HepG2 (cell line): ENCODE measurements around the gene DNMBP. TPM values are rescaled to one million over a fixed set of nuclear protein-coding genes. Genes with fewer than 3 reads are reported as not detected.

Experiments
- FOXP1 ChIP-seq, 2 experiments: fragments of 450-650 bp in 1 of 2; IDR thresholded peaks; 2 replicates each; pipeline ENCODE4 v1.6.1; 2017 to 2018; ENCODE audit warnings: antibody characterized with exemption in 1 of 2
- GATA4 ChIP-seq: sonication (generic); IDR thresholded peaks from 2 replicates; pipeline ENCODE4 v1.6.1; 2016; ENCODE audit warnings: antibody characterized with exemption, low read depth, borderline replicate concordance
- KDM3A ChIP-seq: IDR thresholded peaks from 2 replicates; pipeline ENCODE4 v1.6.1; 2018; ENCODE audit warnings: low read depth, missing compliant biosample characterization
- MYC ChIP-seq: sonication (generic); formaldehyde crosslinking; IDR thresholded peaks from 2 replicates; pipeline ENCODE4 v1.9.0; 2021; ENCODE audit warnings: missing genetic modification reagents, borderline replicate concordance
- NRL ChIP-seq: sonication (generic); formaldehyde crosslinking; IDR thresholded peaks from 2 replicates; pipeline ENCODE4 v1.5.0; 2020; ENCODE audit warnings: missing genetic modification reagents, mild to moderate bottlenecking, moderate library complexity, borderline replicate concordance
- POLR2AphosphoS2 ChIP-seq: IDR thresholded peaks from 2 replicates; pipeline ENCODE4 v1.6.1; 2011; ENCODE audit warnings: low read depth, low read length, improper control_type of control experiment
- ZNF616 ChIP-seq: sonication (generic); formaldehyde crosslinking; IDR thresholded peaks from 2 replicates; pipeline ENCODE4 v1.5.0; 2020; ENCODE audit warnings: low read depth, mild to moderate bottlenecking, missing genetic modification reagents
- ZNF891 ChIP-seq: sonication (generic); formaldehyde crosslinking; IDR thresholded peaks from 2 replicates; pipeline ENCODE4 v1.5.0; 2020; ENCODE audit warnings: mild to moderate bottlenecking, missing genetic modification reagents
- polyA plus RNA-seq, 8 experiments: library from polyadenylated mRNA; depleted of rRNA in 3 of 8; stranded (reverse) in 7 of 8; unstranded in 1 of 8; fragments of >200 nt; fragmentation: Illumina TruSeq in 4 of 8; extraction: Trizol in 4 of 8; gene quantifications; 2 replicates each; pipeline versions ENCODE4 v1.2.1 to v1.2.3, GENCODE V29; 2011 to 2016; ENCODE audit warnings: low read depth in 4 of 8, missing spikeins in 1 of 8, mixed read lengths in 1 of 8; ENCODE audit not compliant: insufficient read depth in 1 of 8
- total RNA-seq, 5 experiments: library from RNA; depleted of rRNA; stranded (reverse); fragments of >200 nt; fragmentation: Illumina TruSeq; extraction: Trizol; gene quantifications; 2 replicates each; pipeline ENCODE4 v1.2.3, GENCODE V29; 2016; ENCODE audit warnings: low read depth in 1 of 5
- TF ChIP-seq, protein P1 (sequence below), 2 experiments: fragments of 450-650 bp in 1 of 2; sonication (generic) in 1 of 2; formaldehyde crosslinking in 1 of 2; IDR thresholded peaks; 2 replicates each; pipeline versions ENCODE4 v1.6.1 to v1.8.0; 2016 to 2022; ENCODE audit warnings: antibody characterized with exemption in 1 of 2, mild to moderate bottlenecking in 1 of 2, missing genetic modification reagents in 1 of 2
- TF ChIP-seq, protein P2 (sequence below): sonication (generic); IDR thresholded peaks from 2 replicates; pipeline ENCODE4 v1.6.1; 2016; ENCODE audit warnings: low read depth, borderline replicate concordance
- TF ChIP-seq, protein P3 (sequence below): IDR thresholded peaks from 2 replicates; pipeline ENCODE4 v1.6.1; 2016; ENCODE audit warnings: mild to moderate bottlenecking, missing biosample characterization, missing genetic modification reagents
- TF ChIP-seq, protein P4 (sequence below): sonication (generic); formaldehyde crosslinking; IDR thresholded peaks from 2 replicates; pipeline ENCODE4 v1.5.1; 2020; ENCODE audit warnings: mild to moderate bottlenecking, missing genetic modification reagents, moderate library complexity
- TF ChIP-seq, protein P5 (sequence below): sonication (generic); formaldehyde crosslinking; IDR thresholded peaks from 2 replicates; pipeline ENCODE4 v1.8.0; 2022; ENCODE audit warnings: missing genetic modification reagents, mild to moderate bottlenecking, inconsistent platforms, borderline replicate concordance

The DNMBP gene
- total and polyA plus RNA-seq, 2 of the 13 experiments (the other 11 are each of a cell fraction or from before 2014, with no cell fraction given) = 3.6 to 6.3 TPM

DNA sequence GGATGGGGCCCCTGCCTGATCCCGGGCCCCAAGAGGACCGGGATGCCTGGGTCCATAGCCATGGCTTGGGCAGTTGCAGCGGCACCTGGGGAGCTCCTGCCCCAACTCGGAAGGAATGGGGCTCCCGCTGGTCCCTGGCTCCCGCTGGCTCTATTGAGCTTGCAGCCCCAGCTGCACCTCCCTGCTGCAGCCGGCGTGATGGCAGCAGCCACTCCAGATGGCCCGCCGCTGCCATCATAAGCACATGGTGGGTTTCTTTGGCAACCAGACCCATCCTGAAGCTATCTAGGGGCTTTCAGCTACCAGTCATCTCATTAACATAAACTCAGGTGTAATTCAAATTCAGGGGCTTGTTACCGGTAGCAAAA is 11.1 kb upstream of the DNMBP start (continued):
- TF ChIP-seq, protein P1, sequence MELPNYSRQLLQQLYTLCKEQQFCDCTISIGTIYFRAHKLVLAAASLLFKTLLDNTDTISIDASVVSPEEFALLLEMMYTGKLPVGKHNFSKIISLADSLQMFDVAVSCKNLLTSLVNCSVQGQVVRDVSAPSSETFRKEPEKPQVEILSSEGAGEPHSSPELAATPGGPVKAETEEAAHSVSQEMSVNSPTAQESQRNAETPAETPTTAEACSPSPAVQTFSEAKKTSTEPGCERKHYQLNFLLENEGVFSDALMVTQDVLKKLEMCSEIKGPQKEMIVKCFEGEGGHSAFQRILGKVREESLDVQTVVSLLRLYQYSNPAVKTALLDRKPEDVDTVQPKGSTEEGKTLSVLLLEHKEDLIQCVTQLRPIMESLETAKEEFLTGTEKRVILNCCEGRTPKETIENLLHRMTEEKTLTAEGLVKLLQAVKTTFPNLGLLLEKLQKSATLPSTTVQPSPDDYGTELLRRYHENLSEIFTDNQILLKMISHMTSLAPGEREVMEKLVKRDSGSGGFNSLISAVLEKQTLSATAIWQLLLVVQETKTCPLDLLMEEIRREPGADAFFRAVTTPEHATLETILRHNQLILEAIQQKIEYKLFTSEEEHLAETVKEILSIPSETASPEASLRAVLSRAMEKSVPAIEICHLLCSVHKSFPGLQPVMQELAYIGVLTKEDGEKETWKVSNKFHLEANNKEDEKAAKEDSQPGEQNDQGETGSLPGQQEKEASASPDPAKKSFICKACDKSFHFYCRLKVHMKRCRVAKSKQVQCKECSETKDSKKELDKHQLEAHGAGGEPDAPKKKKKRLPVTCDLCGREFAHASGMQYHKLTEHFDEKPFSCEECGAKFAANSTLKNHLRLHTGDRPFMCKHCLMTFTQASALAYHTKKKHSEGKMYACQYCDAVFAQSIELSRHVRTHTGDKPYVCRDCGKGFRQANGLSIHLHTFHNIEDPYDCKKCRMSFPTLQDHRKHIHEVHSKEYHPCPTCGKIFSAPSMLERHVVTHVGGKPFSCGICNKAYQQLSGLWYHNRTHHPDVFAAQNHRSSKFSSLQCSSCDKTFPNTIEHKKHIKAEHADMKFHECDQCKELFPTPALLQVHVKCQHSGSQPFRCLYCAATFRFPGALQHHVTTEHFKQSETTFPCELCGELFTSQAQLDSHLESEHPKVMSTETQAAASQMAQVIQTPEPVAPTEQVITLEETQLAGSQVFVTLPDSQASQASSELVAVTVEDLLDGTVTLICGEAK (IDR thresholded peaks at IDR 0.05) = no peak
- TF ChIP-seq, protein P1 (CRISPR knock-in tag; IDR thresholded peaks at IDR 0.05) = 0 out of 2 replicates have a peak, but pooled peaks have one; percentile 23
- TF ChIP-seq, protein P2, sequence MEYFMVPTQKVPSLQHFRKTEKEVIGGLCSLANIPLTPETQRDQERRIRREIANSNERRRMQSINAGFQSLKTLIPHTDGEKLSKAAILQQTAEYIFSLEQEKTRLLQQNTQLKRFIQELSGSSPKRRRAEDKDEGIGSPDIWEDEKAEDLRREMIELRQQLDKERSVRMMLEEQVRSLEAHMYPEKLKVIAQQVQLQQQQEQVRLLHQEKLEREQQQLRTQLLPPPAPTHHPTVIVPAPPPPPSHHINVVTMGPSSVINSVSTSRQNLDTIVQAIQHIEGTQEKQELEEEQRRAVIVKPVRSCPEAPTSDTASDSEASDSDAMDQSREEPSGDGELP = 0 out of 2 replicates have a peak, but pooled peaks have one; percentile 11
- TF ChIP-seq, protein P3, sequence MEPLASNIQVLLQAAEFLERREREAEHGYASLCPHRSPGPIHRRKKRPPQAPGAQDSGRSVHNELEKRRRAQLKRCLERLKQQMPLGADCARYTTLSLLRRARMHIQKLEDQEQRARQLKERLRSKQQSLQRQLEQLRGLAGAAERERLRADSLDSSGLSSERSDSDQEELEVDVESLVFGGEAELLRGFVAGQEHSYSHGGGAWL (CRISPR knock-in tag) = no peak
- TF ChIP-seq ZNF616 (no peak), MYC (CRISPR knock-in tag) (peak; percentile 56; the same call in 1 of the 2 replicates), KDM3A (CRISPR knock-in tag) (no peak), NRL (CRISPR knock-in tag) (peak; percentile 32; the same call in 1 of the 2 replicates), FOXP1 (IDR thresholded peaks at IDR 0.05) (no peak), FOXP1 (CRISPR knock-in tag; IDR thresholded peaks at IDR 0.05) (no peak), POLR2AphosphoS2 (no peak), GATA4 (no peak), ZNF891 (CRISPR knock-in tag) (0 out of 2 replicates have a peak, but pooled peaks have one; percentile 48)
- TF ChIP-seq, protein P4, sequence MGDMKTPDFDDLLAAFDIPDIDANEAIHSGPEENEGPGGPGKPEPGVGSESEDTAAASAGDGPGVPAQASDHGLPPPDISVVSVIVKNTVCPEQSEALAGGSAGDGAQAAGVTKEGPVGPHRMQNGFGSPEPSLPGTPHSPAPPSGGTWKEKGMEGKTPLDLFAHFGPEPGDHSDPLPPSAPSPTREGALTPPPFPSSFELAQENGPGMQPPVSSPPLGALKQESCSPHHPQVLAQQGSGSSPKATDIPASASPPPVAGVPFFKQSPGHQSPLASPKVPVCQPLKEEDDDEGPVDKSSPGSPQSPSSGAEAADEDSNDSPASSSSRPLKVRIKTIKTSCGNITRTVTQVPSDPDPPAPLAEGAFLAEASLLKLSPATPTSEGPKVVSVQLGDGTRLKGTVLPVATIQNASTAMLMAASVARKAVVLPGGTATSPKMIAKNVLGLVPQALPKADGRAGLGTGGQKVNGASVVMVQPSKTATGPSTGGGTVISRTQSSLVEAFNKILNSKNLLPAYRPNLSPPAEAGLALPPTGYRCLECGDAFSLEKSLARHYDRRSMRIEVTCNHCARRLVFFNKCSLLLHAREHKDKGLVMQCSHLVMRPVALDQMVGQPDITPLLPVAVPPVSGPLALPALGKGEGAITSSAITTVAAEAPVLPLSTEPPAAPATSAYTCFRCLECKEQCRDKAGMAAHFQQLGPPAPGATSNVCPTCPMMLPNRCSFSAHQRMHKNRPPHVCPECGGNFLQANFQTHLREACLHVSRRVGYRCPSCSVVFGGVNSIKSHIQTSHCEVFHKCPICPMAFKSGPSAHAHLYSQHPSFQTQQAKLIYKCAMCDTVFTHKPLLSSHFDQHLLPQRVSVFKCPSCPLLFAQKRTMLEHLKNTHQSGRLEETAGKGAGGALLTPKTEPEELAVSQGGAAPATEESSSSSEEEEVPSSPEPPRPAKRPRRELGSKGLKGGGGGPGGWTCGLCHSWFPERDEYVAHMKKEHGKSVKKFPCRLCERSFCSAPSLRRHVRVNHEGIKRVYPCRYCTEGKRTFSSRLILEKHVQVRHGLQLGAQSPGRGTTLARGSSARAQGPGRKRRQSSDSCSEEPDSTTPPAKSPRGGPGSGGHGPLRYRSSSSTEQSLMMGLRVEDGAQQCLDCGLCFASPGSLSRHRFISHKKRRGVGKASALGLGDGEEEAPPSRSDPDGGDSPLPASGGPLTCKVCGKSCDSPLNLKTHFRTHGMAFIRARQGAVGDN (CRISPR knock-in tag) = peak; percentile 40; the same call in 1 of the 2 replicates
- TF ChIP-seq, protein P5, sequence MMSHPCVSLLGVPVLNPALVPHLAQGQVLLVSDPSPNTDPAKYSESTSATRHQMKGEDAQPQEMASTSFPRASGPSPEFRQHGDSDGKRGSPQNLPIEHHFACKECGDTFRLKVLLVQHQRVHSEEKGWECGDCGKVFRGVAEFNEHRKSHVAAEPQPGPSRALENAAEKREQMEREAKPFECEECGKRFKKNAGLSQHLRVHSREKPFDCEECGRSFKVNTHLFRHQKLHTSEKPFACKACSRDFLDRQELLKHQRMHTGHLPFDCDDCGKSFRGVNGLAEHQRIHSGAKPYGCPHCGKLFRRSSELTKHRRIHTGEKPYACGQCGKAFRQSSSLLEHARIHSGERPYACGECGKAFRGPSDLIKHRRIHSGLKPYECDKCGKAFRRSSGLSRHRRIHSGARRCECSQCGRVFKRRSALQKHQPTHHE (CRISPR knock-in tag) = no peak
